ENCODE measurements around the gene RPRD1B.

The RPRD1B gene

DNA sequence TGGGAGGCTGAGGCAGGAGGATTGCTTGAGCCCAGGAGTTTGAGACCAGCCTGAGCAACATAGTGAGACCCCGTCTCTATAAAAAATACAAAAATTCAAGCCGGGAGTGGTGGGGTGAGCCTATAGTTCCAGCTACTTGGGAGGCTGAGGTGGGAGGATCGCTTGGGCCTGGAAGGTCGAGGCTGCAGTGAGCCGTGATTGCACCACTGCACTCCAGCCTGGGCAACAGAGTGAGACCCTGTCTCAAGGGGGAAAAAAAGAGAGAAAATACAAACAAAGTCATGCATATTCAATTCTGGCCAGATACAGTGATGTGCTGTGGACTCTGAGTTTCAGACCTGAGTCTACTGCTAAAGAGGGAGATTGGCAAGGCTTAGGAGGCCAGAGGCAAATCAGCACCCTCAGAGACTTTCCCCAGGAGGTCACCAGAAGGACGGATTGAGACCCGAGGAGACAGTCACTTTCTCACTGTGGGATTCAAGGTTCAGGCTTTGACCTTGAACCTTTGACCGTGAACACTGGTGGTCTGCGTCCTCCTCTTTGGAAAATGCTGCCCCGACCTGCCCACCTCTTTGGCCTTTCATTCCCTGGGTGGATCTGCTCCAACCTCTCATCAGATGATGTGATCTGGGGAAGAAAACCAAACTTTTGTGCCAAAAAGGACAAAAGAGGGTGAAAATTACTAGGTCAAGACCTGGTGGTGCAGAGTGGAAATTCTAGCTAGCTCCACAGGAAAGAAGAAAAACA is 100.3 kb downstream of the RPRD1B start:
- no peak for DNase-seq (ENCODE audit: low spot score)
- H3K27ac ChIP-seq, result no peak overlapping the region
- TF ChIP-seq, protein P1, sequence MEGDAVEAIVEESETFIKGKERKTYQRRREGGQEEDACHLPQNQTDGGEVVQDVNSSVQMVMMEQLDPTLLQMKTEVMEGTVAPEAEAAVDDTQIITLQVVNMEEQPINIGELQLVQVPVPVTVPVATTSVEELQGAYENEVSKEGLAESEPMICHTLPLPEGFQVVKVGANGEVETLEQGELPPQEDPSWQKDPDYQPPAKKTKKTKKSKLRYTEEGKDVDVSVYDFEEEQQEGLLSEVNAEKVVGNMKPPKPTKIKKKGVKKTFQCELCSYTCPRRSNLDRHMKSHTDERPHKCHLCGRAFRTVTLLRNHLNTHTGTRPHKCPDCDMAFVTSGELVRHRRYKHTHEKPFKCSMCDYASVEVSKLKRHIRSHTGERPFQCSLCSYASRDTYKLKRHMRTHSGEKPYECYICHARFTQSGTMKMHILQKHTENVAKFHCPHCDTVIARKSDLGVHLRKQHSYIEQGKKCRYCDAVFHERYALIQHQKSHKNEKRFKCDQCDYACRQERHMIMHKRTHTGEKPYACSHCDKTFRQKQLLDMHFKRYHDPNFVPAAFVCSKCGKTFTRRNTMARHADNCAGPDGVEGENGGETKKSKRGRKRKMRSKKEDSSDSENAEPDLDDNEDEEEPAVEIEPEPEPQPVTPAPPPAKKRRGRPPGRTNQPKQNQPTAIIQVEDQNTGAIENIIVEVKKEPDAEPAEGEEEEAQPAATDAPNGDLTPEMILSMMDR (conservative IDR thresholded peaks at IDR 0.05; ENCODE audit: low read depth), result no peak
- ChIA-PET CTCF (interaction anchor here (0.6 kb wide), 1 partner anchor 1446 kb away, joined by 3 read pairs; no protein-coding TSS in a partner anchor), POLR2A (ENCODE audit: low non-redundant PET) (no interaction called here)

DNA sequence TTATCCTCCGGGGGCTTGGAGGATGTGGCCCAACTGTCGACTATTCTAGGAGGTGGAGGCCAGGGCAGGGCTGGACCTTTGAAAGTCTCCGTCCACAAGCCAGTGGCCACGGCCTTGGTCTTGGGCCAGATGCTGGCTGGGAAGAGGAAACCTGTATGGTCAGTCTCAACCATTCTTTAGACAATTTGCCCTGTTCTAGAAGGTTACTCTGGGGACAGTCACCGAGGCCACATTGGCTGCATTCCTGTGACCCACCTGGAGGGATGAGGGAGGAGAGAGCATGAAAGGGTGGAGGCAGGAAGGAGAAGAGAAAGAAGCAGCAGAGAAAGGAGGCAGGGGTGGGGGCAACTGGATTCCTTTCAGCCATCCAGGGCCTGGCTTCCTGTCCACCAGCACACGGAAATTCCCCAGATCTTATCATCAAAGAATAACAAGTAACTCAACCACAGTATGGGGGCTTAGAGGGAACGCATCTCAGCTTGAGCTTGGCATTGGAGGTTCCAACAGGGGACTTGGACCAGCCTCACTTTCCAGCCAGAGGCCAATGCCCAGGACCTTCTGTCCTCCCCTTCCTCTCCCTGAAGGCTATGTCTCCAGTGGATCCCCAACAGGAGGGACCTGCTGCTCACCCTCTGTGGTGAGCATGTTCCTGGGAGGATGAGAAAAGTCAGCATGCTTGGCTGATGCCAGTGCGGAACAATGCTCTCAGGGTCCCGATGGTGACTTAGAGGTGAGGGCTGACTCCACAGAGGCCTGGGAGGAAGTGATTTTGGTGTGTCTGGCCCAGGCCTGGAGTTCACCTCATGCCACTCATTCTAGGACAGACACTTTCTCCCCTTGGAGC is 101.1 kb downstream of the RPRD1B start:
- DNase-seq (ENCODE audit: low spot score), result no peak
- CTCF ChIA-PET, result no interaction called here
- POLR2A ChIA-PET (ENCODE audit: low non-redundant PET), result no interaction called here
- H3K27ac ChIP-seq, result no peak overlapping the region
- TF ChIP-seq, protein P1 (conservative IDR thresholded peaks at IDR 0.05; ENCODE audit: low read depth), result no peak

DNA sequence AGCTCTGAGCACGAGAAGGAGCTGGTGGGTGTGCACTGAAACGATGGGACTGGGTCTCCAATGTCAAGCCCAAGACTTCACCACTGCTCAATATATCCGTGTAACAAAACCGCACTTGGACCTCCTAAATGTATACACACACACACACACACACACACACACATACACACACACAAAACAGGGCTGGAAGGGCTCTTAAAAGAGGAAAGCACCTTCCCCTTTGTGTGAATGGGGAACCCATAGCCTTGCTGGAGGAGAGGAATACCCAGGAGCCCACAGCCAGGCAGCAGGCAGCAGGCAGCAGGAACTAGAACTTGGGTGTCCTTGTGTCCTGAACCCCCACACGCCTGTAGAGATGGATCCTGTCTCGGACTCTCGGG is 101.7 kb downstream of the RPRD1B start:
- no peak overlapping the region for H3K27ac ChIP-seq
- ChIA-PET POLR2A (ENCODE audit: low non-redundant PET) (no interaction called here), CTCF (no interaction called here)
- TF ChIP-seq, protein P1 (conservative IDR thresholded peaks at IDR 0.05; ENCODE audit: low read depth), result no peak
- DNase-seq (ENCODE audit: low spot score), result no peak

DNA sequence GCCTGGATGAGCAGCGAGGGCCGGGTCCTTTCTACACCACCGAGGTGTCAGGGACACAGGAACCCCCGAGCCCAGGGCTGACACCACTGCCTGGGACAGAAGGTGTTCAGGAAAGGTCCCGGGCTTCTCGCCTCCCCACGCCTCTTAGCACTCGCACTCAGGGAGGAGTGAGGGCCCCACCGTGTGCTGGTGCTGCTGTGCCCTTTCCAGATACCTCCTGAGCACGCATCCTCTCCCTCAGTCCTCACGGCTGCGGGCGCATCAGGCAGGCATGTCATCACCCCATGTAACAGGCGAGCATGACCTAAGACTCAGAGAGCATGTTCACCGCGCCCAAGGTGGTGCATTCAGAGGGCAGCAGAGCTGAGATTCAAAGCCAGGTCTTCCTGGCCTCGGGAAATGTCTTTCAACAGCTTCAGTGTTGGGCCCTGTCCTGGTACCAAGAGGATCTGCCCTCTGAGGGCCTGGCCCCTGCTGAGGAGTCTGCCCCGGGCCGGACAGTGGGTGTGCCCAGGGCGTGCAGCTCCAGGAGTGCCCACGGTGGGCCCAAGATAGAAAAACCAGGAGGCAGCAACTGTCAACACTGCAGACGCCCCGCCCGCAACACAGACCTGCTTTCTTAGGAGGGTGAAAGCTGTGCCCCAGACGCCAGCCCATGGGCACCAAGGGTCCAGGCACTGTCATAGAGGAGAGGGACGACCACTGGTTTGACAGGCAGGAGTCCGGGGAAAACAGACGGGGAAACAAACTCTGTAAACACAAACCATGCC is 102.3 kb downstream of the RPRD1B start:
- TF ChIP-seq, protein P1 (conservative IDR thresholded peaks at IDR 0.05; ENCODE audit: low read depth), result no peak
- ChIA-PET POLR2A (ENCODE audit: low non-redundant PET) (no interaction called here), CTCF (no interaction called here)
- no peak overlapping the region for H3K27ac ChIP-seq
- no peak for DNase-seq (ENCODE audit: low spot score)

DNA sequence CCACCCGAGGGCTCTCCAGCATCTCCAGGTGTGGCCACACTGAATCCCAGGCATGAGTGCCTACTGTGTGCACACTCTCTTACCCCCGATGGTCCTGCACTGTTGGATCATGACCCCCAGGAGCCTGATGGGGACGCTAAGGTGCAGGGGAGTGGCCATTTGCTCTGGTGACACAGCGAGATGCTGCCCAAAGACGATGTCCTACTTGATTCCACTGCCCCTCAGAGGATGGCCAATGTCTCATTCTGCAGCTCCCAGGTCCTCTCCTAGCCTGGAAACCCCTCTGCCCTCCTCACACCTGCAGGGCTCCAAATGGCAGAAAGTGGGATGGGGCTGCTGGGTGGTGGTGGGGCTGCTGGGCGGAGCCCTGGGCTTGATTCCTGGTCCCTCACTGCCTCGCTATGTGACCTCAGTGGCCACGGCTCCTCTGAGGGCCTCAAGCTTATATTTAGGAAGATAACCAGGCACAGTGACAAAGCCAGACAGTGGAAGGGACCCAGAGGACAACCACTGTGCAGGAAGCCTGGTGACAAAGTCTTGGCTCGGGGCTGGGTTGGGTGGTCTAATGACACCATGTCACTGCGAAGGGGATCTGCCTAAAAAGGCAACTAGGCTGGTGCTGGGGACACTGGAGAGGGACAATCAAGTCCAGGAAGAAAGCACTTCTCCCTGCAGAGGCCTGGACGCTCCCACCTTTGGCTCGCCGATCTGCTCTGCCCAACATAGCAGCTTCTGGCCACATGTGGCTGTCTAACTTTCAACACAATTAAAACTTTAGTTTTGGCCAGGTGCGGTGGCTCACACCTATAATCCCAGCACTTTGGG is 103.1 kb downstream of the RPRD1B start:
- no peak for DNase-seq (ENCODE audit: low spot score)
- no peak overlapping the region for H3K27ac ChIP-seq
- ChIA-PET CTCF (interaction anchor here (1.2 kb wide), 1 partner anchor 28 kb away, joined by 3 read pairs; no protein-coding TSS in a partner anchor), POLR2A (ENCODE audit: low non-redundant PET) (no interaction called here)
- TF ChIP-seq, protein P1 (conservative IDR thresholded peaks at IDR 0.05; ENCODE audit: low read depth), result no peak

Measured in RWPE1 (cell line).